GM12892 (cell line): ENCODE data around the gene HESX1.
A peak's percentile ranks its signal among the peaks of the same experiment; 100 is the strongest.

Experiments used
- DNase-seq: peaks from one replicate; pipeline ENCODE4 v3.0.0; 2011; ENCODE audit not compliant: insufficient read length
- FAIRE-seq: peaks from 2 replicates; lab custom pipeline; 2011; peaks lifted over from hg19 to GRCh38; lab: Jason Lieb, UNC
- POLR2A ChIP-seq: IDR thresholded peaks from 2 replicates; pipeline ENCODE4 v1.6.1; 2011; ENCODE audit warnings: low read depth, low read length, control low read depth
- POLR2AphosphoS5 ChIP-seq: IDR thresholded peaks from 2 replicates; pipeline ENCODE4 v1.6.1; 2011; ENCODE audit warnings: low read depth, low read length, control low read depth
- TAF1 ChIP-seq: IDR thresholded peaks from 2 replicates; pipeline ENCODE4 v1.6.1; 2011; ENCODE audit warnings: low read depth, mild to moderate bottlenecking, control low read depth, low read length, borderline replicate concordance

The HESX1 gene

DNA sequence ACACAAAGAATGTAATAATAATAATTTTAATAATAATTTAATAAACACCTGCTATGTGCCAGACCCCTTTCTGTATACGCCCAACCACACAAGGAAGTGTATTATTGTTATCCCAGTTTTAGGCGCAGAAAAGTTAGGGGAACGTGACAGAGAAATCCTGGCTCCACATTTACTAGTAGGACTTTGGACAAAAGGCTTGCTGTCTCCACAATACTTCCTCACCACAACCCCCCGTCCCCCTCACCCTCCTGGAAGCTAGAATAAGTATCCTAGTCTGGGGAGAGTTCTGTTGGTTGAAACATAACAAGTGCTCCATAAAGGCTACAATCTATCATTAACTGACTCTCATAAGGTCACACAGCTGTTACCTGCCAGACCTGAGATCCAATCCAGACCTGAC lies 34.1 kb downstream of the HESX1 start:
- no peak for TF ChIP-seq POLR2A
- TF ChIP-seq TAF1 = no peak
- TF ChIP-seq POLR2AphosphoS5 = no peak
- DNase-seq (no peak), FAIRE-seq (no peak)

- FAIRE-seq (peak; percentile 77), DNase-seq (peak; percentile 51)
- TF ChIP-seq POLR2A (no peak), TAF1 (no peak), POLR2AphosphoS5 (no peak)
These were observed 34.9 kb downstream of the HESX1 start, which contains the start of gene IL17RD for GRCh38 chr3:57164657-57165573. IL17RD (minus strand) TSS chr3:57165353; CDS start chr3:57165286, 67 bp downstream.

GRCh38 chr3:57164217-57164656 lies 35.5 kb downstream of the HESX1 start:
- no peak for TF ChIP-seq TAF1
- no peak for TF ChIP-seq POLR2A
- TF ChIP-seq POLR2AphosphoS5 = no peak
- FAIRE-seq (no peak), DNase-seq (no peak)

DNA sequence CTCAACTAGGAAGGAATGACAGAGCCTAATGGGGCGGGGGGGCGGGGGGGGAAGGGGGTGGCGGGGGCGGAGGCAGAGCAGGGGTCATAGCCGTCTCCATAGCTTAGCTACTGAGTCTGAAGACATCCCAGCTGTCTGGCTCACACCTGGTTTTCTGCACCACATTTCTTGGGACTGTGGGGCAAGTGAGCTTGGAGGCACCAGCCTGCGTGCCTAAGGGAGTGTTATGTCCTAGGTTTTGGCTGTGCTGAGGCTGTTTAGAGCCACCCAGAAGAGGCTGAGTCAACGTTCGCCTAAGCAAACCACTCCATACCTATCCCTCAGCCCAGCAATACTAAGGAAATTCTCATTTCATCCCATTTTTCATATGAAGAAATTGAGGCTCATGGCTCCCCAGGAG lies 36.0 kb downstream of the HESX1 start:
- TF ChIP-seq TAF1 (no peak), POLR2A (no peak), POLR2AphosphoS5 (no peak)
- FAIRE-seq = no peak
- DNase-seq = no peak

- no peak for FAIRE-seq
- DNase-seq = no peak
- TF ChIP-seq TAF1 (no peak), POLR2AphosphoS5 (no peak), POLR2A (no peak)
These were observed 37.9 kb downstream of the HESX1 start for GRCh38 chr3:57161915-57162314.

- FAIRE-seq (no peak), DNase-seq (no peak)
- no peak for TF ChIP-seq TAF1
- no peak for TF ChIP-seq POLR2AphosphoS5
- TF ChIP-seq POLR2A = no peak
These were observed 38.8 kb downstream of the HESX1 start for GRCh38 chr3:57160765-57161538.

DNA sequence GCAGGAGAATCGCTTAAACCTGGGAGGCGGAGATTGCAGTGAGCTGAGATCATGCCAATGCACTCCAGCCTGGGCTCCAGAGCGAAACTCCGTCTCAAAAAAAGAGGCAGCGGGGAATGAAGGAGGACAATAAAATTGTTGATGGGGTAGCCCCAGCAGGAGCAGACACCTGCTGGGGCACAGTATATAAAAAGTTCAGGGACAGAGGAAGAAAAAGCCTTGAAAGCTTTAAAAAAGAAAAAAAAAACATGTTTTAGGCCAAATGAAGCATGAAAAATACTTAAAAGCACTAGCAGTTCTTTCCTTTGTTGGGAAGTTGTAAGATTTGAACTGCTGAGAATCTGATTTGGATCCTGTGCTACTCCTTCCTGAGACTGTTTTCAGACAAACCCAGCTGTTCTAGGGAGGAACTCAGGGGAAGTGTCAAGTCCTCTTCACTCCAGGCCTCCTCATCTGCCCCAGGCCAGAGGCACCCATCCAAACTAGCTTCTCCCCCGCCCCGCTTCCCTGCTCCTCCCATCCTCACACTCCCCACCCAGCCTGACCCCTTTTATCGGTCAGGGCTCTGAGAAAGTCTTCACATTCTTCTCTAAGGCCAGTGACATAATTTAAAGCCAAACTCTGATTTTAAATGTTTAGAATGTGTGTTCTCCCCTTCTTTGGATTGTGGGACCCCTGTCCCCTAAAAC lies 39.6 kb downstream of the HESX1 start:
- DNase-seq (no peak), FAIRE-seq (no peak)
- TF ChIP-seq POLR2A = no peak

DNA sequence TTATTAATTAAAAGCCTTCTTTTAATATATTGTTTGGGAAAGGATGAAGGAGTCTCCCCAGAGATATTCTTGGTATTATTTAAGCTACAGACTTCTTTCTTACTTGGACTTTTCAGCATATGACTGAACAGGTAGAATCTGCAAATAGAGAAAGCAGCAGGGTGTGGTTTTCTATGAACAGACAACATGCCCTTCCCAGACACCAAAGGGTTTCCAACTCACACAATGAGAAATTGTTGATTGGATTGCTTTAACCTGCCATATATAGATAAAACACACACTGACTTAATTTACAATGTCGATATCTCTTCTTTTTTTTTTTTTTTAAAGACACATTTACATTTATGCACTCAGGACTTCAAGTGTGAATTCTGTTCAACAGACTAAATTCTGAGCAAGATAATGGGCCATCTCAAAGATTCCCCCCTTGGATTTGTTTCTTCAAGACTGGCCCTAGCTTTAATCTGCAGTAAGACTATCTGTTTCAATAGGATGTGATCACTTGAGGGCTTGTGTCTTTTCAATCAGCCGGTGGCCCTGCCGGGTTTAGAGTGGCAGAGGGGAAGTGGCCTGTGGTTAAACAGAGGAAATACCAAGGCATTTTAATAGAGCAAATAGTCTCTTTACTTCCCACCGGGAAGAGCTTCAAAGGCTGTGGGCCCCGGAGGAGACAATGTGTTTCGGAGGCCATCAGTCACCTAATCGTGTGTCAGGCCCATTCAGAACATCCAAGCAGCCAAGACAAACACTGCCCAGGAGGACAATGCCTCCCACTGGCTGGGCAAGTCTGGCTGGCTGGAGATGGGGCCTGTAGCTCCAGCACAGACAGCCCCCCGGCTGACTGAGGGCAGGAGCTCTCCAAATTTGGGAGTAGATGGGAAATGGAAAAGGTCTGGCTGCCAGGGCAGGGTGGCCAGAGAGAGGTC lies 40.7 kb downstream of the HESX1 start:
- TF ChIP-seq POLR2AphosphoS5 (no peak), POLR2A (no peak), TAF1 (no peak)
- FAIRE-seq (peak; percentile 54), DNase-seq (no peak)

- TF ChIP-seq POLR2AphosphoS5 = no peak
- TF ChIP-seq TAF1 = no peak
- TF ChIP-seq POLR2A = no peak
- DNase-seq (no peak), FAIRE-seq (no peak)
These were observed 41.5 kb downstream of the HESX1 start for GRCh38 chr3:57158325-57158724.

DNA sequence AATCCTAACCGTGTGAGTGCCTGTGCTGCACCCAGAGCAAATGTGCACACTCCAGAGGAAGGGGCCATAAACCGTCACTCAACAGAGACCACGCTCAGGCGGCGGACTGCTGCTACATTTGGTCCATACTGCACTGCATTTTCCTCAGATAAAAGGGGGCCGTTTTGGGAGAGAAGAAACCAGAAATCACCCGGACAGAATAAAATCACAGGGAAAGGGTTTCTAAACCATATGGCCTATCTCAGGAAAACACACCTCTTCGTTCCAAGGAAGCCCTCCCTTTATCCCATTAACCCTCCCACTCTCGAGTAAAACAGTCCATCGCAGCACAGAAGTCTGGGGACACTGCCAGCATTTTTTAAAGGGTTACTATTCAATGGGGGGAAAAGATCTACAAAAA lies 42.2 kb downstream of the HESX1 start:
- DNase-seq = no peak
- no peak for FAIRE-seq
- TF ChIP-seq POLR2A (no peak), POLR2AphosphoS5 (no peak), TAF1 (no peak)

- no peak for FAIRE-seq
- TF ChIP-seq POLR2A = no peak
- TF ChIP-seq TAF1 = no peak
- TF ChIP-seq POLR2AphosphoS5 = no peak
These were observed 44.5 kb downstream of the HESX1 start for GRCh38 chr3:57155310-57155643.

More at GRCh38 chr3:57155310-57155643, 44.5 kb downstream of the HESX1 start:
- DNase-seq = no peak
